T-helper 22 cell (primary cell): ENCODE measurements around the gene ITPR1.

Experiments
- DNase-seq: peaks from one replicate; pipeline ENCODE4 v3.0.0-alpha.2; 2020; ENCODE audit warnings: low read depth

The ITPR1 gene

DNA sequence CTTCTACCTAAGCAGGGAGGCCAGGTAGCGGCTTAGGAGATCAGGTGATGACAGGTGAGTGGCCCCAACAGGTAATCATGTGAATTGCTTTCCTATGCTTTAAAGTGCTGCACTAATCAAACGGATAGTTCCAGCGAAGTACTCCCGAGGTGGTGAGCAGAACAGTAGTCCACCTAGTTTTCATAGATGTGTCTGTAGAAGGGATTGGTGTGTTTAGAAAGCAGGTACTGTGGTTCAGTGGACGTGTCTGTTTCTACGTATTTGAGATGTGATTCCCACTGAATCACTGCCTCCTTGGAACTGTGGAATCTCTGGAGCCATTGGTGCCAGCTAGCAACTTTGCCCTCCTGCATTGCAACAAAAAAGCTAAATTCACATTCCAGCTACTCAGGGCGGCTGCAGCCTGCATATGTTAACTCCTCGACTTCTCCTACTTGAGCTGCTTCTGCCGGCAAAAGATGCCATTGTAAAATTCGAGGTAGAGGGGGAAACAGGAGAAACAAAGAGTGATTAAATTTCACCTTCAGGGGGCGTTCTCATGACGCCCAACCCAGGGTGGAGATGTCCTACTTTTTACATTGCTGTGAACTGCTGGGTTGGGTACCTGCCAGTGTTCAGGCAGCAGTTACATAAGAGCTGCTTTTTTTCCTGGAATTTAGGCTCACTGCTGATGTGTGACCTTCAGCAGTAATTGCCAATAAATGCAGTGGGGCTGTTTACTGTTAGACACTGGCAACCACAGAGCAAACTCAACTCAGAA, 227.3 kb downstream of the ITPR1 start:
- DNase-seq, result no peak

DNA sequence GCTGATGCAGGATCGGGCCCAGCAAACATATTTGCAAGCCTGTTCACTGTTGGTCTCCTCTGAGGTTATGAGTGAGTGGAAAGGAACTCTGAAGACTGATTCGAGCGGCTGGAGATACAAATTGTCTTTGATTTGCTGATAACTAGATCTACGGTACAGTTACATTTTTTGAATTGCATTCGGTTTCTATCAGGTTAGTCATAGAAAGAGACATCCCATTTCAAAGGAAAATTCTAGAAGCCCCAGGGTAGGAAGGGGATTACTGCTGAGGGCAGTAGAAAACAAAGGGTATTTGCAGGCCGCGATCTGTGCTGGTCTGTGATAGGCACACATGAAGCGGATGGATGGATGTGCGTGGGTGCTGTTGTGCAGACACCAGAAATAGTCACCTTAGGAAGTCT, 228.4 kb downstream of the ITPR1 start:
- DNase-seq, result no peak

DNA sequence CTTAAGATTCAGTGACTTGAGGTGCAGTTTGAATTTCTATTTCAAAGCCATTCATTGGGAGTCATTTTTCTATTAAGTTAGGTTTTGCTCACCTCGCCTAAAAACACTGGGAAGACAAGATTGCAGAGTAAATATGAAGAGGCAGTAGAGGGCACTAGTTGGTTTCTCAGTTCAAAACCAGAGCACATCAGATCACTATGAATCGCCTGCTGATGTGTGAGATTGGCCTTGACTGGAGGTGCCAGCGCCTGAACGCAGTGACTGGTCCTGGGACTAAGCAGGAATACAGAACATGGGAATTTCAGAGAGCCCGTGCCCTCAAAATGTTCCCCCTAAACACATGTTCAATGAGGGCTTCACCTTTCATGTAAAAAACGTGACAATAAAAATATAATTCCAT, 229.0 kb downstream of the ITPR1 start:
- no peak for DNase-seq

DNA sequence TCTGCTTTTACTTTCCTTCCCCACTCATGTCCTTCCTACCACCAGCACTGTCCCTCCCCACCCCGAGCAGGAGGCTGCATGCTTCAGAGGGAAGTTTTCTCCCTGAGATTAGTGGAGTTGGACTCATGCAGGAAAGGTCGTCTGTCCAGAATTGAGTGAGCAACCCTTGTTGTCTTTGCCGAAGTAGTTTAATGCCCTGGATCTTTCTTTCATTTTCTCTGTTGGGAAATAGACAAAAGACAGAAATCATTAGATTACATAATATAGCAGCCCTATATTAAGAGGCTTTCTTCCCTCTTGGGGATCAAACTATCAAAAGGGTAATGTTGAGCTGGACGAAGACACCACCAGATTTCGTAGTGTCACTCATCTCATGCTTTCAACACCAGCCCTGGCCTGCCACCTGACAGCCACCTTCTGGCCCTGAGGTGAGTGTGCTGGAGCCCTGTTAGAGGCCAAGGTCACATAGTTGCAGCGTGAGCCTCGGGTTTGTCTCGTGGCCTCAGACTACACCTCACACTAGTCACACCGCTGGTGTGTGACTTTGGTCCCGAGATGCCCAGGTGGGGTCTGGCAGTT, 231.0 kb downstream of the ITPR1 start:
- DNase-seq, result no peak

DNA sequence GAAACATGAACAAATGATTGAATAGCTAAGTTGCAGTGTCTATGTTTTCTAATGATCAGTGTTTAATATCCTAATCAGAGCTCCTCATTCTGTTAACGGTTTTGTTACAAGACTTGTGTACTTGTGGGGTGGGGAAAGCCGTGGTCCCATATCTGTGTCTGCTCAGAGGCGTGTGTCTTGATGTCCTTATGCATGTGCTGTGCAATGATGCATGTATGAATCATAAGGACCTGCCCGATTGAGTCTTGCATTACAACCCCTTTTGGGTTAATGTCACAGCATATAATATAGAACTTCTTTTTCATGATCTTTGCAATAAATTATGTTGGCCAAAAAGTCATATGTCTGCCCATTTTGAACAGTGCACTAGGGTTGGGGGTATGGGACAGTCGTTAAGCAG, 233.4 kb downstream of the ITPR1 start:
- DNase-seq, result no peak

DNA sequence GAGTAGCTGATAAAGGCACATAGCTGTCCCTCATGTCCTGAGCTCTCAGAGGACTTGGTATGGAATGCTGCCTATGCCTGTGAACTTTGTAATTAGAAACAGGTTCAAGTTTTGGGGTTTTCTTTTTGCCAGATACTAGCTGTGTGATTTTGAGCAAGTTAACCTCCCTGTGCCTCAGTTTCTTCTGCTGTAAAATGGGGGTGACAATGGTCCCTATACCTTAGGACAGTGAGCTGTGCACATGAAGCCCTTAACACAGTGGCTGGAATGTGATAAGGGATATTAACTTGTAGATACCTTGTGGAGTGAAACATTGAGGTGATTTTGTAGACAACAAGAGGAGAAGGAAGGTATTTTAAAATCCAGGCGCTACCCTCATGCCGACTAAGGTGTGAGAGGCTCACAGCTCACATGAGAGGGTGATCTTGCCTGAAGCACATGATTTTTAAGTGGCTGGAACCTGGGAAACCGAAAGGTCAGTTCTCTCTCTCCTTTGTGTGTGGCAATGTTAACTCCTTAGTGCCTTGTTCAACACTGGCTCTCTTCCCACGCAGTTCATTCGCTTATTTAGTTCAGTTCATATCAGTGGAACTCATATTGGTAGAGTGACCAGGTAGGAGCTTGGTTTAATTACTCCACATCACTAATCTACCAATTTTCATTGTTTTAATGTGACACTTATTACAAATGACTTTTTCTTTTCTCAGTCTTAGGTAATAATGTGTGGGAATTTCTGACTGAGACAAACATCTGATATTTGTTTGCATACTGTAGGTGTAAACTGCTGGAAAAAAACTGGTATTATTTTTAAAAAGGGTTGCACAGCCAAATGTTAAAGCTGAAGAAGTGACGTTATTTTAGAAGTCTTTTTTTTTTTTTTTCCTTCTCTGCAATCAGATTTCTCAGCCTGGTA, 236.2 kb downstream of the ITPR1 start:
- no peak for DNase-seq

DNA sequence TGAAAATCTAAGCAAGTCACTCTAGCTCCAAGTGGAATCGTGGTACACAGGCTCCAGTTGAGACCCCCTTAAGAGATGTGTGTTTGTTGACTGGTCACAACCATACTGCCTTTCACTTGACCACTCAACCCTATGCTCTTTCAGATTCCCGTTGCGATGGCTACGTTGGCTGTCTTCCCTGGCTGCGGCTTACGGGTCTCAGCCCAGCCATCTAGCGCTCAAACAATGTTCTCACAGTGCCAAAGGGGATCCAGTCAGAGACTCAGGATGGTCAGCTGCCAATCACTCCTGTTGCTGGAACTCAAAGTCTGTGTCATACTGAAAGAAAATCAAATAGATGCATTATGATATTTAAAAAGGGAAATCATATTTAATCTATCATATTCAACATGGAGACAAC, 237.6 kb downstream of the ITPR1 start:
- DNase-seq, result no peak

DNA sequence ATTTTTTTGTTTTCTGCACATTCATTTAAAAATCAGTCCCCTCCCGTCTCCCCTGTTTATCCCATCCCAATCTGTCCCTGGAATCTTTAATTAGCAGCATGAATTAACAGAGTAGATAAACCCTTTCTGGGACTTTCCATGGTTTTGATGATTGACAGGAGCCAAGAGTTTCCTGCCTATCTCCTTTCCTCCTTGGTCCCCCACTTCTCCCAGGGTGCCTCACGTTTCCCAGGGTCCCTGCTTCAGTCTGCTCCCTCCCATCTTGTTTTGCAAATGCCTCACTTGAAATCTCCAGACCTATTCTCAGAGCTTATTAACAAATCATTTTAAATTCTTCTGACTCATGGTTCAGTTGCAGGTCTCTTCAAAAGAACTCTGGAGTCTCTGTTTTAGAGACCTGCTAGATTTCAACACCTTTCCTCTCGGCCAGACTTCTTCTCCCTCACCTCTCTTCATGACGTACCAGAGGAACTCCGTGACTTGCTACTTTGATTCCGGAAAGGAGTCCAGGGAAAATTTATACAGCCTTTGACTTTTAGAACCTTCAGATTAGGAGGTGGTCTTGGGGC, 238.5 kb downstream of the ITPR1 start:
- no peak for DNase-seq

DNA sequence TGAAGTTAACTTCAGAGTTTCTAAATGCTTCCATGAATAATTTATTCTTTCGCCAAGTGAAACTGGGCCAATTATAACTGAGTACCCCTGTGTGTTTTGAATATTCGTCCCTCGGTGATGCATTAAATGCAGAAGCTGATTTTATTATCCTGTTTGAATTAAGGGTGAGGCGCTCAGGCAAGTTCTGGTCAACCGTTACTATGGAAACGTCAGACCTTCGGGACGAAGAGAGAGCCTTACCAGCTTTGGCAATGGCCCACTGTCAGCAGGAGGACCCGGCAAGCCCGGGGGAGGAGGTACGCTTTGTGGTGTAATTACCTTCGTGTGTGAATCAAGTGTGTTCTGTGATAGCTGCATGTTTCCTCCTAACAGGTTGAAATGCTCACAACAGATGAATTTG, 239.8 kb downstream of the ITPR1 start:
- no peak for DNase-seq

DNA sequence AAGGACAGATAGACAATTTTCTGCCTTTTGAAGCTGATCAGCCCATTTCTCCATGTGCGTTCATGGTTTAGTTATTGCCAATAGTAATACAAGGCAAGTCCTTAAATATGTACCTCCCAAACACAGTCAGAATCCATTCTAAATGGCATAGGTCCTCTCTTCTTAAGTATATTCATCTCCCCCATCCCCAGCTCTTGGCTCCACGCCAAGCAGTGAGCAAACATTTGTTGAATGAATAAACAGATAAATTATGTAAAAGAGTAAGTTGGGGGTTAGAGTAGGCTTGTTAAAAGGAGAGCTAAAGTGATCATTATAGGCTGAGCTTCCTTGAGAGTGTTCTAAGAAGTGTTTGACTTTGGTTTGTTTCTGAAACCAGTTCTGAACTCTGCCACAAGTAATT, 241.3 kb downstream of the ITPR1 start:
- no peak for DNase-seq

DNA sequence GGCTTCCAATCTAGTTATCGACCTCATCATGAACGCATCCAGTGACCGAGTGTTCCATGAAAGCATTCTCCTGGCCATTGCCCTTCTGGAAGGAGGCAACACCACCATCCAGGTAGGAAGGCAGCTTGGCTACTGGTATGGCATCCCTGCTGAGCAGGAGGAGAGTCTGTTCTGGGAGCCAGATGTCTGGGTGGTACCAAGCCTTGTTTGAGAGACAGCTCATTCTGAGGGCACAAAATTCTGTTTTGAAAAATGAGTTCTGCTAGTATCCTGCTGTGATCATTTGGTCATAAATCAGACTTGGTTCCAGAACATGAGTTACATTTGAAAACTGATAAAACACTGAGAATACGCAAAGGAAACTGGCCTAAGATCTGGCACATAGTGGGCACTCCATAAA, 242.1 kb downstream of the ITPR1 start:
- no peak for DNase-seq

DNA sequence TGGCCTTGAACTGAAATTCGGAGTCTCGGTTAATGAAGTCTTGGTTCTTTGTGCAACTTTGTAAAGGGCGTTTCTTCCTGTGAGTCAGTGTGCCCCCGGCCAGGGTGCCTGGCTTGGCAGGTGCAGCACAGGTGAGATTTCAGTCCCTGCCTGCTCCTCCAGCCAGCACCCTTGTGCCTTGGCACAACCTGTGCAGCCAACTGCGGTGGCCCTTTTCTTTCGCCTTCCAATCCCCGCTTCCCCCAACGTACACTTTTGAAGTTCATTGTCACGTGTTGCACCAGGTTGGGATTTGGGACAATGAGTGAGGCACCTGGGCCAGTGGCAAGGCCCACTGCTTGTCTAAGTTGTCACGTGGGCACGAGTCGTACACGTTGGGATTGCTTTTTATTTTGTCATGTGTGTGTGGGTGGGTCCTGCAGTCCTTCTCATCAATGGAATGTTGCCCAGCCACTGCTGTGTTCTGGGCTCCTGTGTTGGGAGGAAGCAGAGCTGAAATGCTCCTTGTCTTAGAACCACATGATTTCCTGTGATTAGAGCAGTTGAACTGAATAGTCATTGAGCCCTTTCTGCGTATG, 243.2 kb downstream of the ITPR1 start:
- DNase-seq, result no peak

DNA sequence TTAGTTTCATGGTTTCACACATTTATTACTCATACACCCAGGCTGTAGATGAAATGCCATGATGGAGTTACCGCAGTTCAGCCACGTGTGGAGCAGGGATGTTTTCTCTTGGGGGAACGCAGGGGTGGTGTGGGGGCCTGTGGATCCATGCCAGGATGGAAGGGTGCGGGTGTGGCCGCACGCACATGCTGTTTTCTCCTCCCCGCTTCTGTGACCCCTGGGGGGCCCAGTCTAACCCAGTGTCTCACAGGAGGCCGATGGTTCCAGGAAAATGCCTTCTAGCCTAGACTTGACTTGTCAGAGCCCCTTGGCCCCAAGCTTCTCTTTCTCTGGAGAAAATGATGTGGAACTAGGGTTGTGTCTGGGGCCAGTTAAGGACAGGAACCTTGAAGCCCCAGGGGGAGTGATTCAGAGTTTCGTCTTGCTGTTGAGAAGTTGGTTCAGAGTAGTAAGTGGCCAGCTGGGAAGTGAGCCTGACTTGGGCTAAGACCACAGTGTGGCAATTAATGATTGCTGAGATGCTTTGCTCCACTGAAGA, 245.7 kb downstream of the ITPR1 start:
- DNase-seq, result no peak

DNA sequence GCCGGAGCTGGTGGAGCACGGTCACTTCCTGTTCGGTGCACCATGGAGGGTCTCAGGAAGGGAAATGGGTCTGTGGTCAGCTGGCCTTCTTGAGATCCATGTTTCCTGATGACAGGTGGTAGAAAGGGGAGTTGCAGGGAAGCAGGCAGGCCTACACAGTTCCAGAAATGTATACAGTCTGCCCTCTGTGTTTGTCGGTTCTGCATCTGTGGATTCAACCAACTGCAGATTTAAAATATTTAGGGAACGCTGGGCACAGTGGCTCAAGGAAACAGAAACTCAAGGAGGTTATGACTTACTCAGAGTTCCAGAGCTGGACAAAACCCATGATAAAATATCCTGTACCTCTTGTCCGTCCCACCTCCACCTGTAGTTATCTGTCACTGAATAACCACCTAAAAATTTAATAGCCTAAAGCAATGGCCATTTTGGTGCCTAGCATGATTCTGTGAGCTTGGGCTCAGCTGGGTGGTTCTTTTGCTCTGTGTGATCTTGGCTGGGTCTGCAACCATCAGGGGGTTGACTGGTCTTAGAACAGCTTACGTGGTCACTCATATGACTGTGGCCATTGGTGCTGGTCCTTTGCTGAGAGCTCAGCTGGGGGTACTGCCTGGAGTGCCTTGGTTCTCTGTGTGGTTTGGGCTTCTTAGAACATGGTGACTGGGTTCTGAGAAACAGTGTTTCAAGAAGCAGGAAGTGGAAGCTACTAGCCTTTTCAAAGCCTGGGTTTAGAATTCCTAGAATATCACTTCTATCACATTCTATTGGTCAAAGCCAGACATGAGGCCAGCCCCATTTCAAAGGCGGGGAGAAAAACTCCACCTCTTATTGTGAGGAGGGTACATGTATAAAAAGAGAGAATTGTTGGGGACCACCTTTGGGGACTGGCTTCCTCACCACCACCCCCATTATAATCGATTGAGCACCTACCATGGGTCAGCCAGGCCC, 246.4 kb downstream of the ITPR1 start:
- DNase-seq, result no peak

DNA sequence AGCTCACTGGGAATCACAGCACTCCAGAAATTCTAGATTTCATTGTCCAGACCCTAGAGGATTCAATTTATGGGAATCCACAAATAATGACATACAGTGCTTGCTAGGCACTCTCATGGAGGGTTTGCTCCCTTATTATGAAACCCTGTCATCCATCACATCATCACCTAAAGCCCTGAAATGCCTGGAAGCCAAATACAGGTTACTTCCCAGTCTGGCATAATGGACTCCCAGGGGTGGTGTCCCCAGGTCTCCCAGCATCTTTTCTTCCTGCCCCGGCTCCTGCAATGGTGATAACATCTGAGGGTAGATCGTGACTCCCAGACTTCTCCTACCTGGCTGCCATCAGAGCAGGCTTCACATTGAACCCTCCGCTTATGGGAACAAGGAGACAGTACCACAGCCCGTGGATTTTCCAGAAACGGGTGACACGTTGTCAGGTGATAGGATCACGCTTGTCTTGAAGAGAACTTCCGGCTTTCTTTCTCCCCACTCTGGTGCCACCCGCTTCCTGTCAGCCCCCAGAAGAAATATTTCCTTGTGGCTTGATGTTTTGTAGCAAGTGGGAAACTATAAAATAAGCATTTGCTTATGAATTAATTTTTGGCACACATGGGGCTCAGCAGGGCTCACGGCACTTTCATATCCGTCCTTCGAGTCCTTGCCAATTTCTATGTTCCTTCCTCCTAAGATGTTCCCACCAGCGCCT, 247.4 kb downstream of the ITPR1 start:
- DNase-seq, result no peak

DNA sequence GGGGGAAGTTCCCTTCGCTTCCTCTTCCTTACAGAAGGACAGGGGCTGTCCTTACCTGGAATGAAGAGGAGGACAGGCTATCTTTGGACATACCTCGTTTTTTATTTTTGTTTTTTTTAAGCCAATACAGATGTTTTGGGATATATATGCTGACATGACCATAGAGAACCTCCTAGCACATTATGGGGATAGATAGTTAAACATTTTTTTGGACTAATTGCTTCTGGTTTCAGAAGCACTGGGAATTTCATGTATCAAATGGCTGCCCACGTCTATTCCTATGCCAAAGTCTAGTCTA, 247.9 kb downstream of the ITPR1 start:
- no peak for DNase-seq

DNA sequence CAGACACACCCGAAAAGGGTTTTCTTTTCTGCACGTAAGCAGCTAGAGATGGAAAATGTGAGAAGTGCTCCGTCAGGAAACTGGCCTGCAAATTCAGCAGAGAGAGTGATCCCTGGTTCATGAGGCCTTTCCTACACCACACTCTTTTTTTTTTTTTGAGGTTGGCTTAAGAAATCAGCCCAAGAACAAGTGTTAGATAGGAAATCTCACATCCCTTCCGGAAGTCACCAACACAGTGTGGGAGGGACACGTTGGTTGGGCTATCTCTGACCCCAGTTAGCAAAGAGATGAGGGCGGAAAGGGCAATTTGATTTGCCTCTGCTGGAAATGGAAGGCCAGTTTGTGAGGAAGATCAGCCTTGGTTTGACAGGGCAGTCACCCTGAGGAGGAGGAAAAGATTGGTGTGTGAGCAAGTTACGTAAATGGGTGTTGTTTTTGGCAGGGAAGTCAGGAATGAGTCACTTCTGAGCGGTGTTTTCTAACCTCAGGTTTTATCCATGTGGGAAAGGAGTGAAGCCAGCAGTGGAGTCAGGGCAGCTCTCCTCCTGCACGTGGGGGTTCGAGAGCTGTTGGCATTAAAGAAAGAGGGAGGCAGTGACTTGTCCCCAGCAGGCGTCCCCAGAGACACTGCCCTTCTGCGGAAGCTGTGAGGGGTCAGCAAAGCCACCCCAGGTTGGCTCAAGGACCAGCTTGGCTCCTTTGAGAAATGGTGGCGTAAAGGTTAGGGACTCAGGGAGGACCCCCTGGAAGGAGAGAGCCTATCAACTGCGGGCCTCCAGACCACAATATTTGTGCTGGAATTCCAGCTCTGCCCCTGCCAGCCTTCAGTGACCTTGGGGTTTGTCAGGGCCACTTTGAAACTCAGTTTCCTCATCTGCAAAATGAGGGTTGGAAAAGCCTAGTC, 248.5 kb downstream of the ITPR1 start:
- no peak for DNase-seq

DNA sequence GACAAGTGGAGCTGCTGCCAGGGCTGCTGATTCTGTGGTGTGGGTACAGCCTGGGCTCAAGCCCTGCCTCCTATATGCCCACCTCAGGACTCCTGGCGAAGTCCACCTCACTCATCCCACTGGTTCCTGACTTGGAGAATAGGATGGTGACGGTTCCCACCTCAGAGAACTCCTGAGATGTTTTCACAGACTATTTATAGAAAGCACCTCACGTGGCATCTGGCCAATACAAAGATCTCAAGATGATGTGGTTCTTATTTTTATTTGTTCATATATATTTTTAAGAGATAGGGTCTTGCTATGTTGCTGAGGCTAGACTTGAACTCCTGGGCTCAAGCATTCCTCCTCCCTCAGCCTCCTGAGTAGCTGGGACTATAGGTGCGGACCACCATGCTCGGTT, 249.2 kb downstream of the ITPR1 start:
- no peak for DNase-seq

DNA sequence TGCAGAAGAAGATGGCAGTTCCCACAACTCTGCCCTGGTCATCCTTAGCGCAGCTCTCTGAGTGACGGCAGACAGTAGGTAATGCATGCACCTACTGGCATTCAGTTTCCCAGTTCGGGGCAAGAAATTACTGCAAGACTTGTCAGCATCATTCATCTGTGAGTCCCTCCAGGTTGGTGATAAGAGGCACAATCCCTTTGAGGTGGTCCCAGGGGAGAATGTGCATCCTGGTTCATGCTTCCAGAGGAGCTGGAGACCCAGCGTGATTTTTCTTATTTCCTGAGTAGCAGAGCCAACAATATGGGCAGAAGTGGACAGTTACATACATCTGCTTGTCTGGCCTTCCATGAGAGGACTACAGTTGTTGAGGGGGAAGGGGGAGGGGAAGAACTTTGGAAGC, 250.2 kb downstream of the ITPR1 start:
- no peak for DNase-seq
